Measurements from ENCODE around the gene DRD1. TPM values are rescaled to one million over a fixed set of nuclear protein-coding genes. Genes with fewer than 3 reads are reported as not detected.

DRD1 gene
- total RNA-seq: under 1 TPM in 1 of 2 donors, not detected in 1; 0.10 TPM

DNA sequence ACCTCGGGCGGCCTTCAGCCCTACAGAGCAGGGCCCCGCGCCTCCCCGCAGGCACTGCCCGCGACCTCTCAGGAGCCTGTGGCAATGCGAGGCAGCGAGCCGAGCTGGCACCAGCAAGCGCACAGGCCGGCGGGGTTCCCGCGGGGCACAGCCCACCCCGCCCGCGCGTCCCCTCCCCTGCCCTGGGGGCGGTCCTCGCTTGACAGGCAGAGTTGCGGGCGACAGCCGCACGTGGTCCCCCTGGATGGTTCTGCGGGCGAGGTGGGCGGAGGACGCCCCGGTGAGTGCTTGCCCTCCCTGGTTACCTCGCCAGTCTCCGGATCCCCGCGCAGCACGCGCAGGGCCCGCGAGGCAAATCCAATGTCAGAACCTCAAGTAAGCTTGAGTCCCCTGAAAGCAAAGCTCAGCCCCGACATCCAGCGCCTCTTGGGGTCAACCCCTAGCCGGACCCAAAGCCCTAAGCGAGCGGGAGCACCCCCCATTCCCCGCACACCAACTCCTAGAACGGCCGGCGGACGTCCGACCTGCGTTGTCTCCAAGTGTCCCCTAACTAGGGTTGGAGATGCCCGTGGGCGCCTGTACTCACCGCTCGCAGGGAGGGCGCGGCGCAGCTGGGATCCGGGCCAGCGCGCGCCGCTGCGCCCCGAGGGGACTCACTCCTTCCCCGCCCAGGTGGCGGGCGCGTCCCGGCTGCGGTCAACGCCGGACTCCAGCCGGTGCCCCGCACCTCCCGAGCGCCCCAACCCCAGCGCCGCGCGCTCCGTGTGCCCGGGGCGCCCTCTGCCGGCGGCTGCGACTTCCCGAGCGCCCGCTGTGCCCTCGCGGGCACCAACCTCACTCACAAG lies at the start of gene DRD1:
Gene DRD1 (minus strand): TSS at position 123 of the 845 bp plus-strand sequence. CDS start 1,083 bp downstream, outside the sequence.
- TF ChIP-seq, protein P1, sequence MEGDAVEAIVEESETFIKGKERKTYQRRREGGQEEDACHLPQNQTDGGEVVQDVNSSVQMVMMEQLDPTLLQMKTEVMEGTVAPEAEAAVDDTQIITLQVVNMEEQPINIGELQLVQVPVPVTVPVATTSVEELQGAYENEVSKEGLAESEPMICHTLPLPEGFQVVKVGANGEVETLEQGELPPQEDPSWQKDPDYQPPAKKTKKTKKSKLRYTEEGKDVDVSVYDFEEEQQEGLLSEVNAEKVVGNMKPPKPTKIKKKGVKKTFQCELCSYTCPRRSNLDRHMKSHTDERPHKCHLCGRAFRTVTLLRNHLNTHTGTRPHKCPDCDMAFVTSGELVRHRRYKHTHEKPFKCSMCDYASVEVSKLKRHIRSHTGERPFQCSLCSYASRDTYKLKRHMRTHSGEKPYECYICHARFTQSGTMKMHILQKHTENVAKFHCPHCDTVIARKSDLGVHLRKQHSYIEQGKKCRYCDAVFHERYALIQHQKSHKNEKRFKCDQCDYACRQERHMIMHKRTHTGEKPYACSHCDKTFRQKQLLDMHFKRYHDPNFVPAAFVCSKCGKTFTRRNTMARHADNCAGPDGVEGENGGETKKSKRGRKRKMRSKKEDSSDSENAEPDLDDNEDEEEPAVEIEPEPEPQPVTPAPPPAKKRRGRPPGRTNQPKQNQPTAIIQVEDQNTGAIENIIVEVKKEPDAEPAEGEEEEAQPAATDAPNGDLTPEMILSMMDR (IDR thresholded peaks at IDR 0.05): peak; percentile 73
- H3K4me1 ChIP-seq: no peaks in the 10 kb centered on the region
- H3K4me3 ChIP-seq: peak within 1 kb of the TSS; percentile 22
- H3K27ac ChIP-seq: no peak within 1 kb of the TSS
- H3K36me3 ChIP-seq: no peaks in the 10 kb centered on the region
- peaks cover 23% of the 10 kb centered on the region for H3K27me3 ChIP-seq
- no peaks in the 10 kb centered on the region for H3K9me3 ChIP-seq
- intact Hi-C loops (cut with DNase I): loop anchor here (2.0 kb wide), 1 partner anchor 493 kb away; no protein-coding TSS in a partner anchor
- DNase-seq: peak; percentile 42
- H3K9ac ChIP-seq (ENCODE audit: low read depth in 2 of 2, low read length in 2 of 2): no peak within 1 kb of the TSS

DNA sequence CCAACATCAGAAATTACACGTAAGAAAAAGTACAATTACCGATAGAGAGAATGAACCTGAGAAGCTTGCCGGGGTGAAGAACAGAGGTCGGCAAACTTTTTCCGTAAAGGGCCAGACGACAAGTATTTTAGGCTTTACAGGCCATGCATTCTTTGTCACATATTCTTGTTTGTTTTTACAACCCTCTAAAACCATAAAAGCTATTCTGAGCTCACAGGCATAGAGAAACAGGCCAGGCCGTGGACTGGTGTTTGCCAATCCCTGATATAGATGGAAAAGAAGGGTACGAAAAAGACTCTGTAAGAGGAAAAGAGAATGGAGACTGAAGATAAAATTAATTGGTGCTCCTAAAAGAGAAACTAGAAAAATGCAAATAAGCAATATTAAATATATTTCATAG lies 49.7 kb upstream of the DRD1 start:
- H3K9me3 ChIP-seq: no peaks in the 10 kb centered on the region
- H3K9ac ChIP-seq (ENCODE audit: low read depth in 2 of 2, low read length in 2 of 2): no peak overlapping the region
- TF ChIP-seq, protein P1 (IDR thresholded peaks at IDR 0.05): no peak
- no peaks in the 10 kb centered on the region for H3K27me3 ChIP-seq
- no peak overlapping the region for H3K4me3 ChIP-seq
- intact Hi-C loops (cut with DNase I): no loop called here
- no peaks in the 10 kb centered on the region for H3K4me1 ChIP-seq
- no peaks in the 10 kb centered on the region for H3K36me3 ChIP-seq
- no peak for DNase-seq
- H3K27ac ChIP-seq: no peak overlapping the region

DNA sequence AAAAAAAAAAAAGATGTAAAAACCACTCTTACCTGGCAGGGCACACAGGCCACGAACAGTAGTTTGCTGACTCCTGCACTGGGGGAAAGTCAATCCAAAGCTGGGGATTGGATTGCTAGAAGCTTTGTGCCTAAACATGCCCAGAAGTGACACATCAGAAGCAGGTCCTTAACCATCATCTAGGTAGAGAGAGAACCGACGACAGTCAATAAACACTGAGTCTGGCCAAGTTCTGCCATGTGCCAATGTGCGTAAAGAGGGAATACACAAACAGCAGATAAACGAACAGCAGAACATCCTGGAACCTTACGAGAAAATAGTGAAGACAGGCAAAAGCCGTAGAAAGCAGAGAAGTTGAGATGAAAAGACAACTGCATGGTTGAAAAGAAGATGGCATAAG lies 49.3 kb upstream of the DRD1 start:
- intact Hi-C loops (cut with DNase I): no loop called here
- DNase-seq: no peak
- no peaks in the 10 kb centered on the region for H3K4me1 ChIP-seq
- no peaks in the 10 kb centered on the region for H3K27me3 ChIP-seq
- TF ChIP-seq, protein P1 (IDR thresholded peaks at IDR 0.05): no peak
- H3K9me3 ChIP-seq: no peaks in the 10 kb centered on the region
- H3K9ac ChIP-seq (ENCODE audit: low read depth in 2 of 2, low read length in 2 of 2): no peak overlapping the region
- H3K36me3 ChIP-seq: no peaks in the 10 kb centered on the region
- no peak overlapping the region for H3K27ac ChIP-seq
- no peak overlapping the region for H3K4me3 ChIP-seq

DNA sequence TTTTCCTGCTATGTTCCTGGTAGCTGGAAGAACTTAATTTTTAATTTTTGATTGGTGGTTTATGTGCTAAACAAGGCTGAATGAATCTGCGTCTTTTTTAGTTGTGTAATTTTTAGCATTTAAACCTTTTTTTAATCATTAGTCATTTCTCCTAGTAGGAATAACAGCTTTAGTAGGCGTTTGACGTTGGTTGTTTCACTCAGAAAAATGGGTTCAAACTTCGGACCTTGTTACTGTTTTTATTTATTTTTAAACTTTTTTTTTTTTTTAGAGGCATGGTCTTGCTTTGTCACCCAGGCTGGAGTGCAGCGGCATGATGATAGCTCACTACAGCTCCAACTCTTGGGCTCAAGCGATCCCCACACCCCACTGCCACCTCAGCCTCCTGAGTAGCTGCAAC lies 47.2 kb upstream of the DRD1 start:
- Histone ChIP-seq H3K9me3 (no peaks in the 10 kb centered on the region), H3K4me1 (no peaks in the 10 kb centered on the region), H3K9ac (ENCODE audit: low read depth in 2 of 2, low read length in 2 of 2) (no peak overlapping the region), H3K36me3 (no peaks in the 10 kb centered on the region), H3K4me3 (no peak overlapping the region), H3K27ac (no peak overlapping the region), H3K27me3 (no peaks in the 10 kb centered on the region)
- TF ChIP-seq, protein P1 (IDR thresholded peaks at IDR 0.05): no peak
- DNase-seq: no peak
- intact Hi-C loops (cut with DNase I): no loop called here

DNA sequence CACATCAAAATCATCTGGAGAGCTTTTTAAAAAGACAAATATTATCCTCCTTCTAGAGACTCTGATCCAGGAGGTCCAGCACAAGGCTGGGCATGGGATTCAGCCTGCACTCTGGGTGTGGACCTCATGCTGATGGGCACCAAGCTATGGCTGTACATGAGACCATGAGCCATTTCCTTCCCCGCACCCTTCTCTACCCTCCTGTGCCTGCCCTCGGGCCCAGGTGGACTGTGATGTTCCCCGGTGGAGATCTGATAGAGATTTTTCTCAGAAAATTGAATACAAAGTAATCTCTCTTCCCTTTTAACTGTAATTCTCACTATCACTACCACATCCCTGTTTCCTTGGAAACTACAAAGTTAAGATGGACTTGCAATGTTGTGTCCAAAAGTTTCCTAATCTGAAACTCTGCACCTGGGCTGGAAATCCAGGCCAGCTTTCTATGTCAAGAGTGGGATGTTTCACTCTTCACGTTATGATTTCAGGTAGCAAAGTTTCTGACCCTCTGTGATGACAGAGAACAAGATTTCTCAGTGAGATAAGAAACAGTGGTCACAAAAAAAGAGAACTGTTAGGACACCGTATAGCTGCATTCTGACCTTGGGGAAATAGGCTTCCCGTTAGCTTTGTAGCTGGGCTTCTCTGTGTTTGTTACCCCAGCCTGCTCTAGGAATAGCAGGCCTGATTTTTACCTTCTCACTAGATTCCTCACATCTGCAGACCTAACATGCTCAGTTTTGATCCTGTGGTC lies 45.9 kb upstream of the DRD1 start:
- Histone ChIP-seq H3K4me3 (no peak overlapping the region), H3K27ac (no peak overlapping the region), H3K36me3 (no peaks in the 10 kb centered on the region), H3K9me3 (no peaks in the 10 kb centered on the region), H3K9ac (ENCODE audit: low read depth in 2 of 2, low read length in 2 of 2) (no peak overlapping the region), H3K4me1 (no peaks in the 10 kb centered on the region), H3K27me3 (no peaks in the 10 kb centered on the region)
- DNase-seq: no peak
- intact Hi-C loops (cut with DNase I): no loop called here
- TF ChIP-seq, protein P1 (IDR thresholded peaks at IDR 0.05): no peak
